ENCODE measurements around the gene KIF16B. TPM values are rescaled to one million over a fixed set of nuclear protein-coding genes. Genes with fewer than 3 reads are reported as not detected.
A peak's percentile ranks its signal among the peaks of the same experiment; 100 is the strongest.

Gene KIF16B
- total RNA-seq, 1 experiment from 2014 or later: 7.0 TPM

DNA sequence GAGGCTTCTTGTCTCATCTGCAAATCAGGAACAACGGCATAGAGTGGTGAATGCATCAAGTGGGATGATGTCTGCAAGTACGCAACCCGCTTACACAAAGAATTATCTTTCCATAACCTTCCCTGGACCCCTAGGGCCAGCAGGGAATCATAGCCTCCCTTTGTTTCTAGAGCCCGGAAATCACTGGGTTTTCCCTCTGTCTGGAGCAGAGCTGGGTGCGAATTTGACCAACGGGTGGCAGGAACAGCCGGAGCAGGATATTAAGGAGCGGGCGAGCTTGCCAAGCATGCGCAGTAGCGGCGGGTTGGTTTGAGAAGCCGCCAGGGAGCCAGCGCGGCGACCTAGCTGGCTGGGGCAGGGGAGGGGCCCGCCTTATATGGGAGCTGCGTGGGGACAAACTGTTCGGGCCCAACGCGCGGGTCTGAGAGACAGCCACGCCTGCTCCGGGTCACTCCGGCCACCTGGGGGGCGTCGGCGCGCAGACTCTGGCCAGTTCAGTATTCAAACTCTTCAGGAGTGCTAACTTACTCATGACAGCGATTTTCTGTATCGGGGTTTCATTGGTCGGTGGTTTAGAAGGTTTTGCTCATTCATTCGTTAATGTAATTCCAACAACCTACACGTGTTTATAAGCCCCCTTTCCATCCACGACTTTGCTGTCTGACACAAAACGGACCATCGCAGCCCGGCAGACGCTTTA lies 1.6 kb upstream of the KIF16B start:
- TF ChIP-seq SRF (IDR thresholded peaks at IDR 0.05; ENCODE audit: low read depth) (peak; percentile 94), JUND (IDR thresholded peaks at IDR 0.05) (no peak), POLR2A (IDR thresholded peaks at IDR 0.05; ENCODE audit: borderline replicate concordance, extremely low read depth, insufficient read depth, insufficient read length) (peak; percentile 17), SP1 (IDR thresholded peaks at IDR 0.05; ENCODE audit: low read depth) (peak; percentile 80), POLR2AphosphoS5 (IDR thresholded peaks at IDR 0.05; ENCODE audit: low read depth, low read length) (peak; percentile 79)
- Histone ChIP-seq H3K9me3 (ENCODE audit: control insufficient read depth in 1 of 2, insufficient read depth in 1 of 2, low read depth in 1 of 2, low read length in 2 of 2) (no peaks in the 10 kb centered on the region), H4K20me1 (ENCODE audit: insufficient read depth) (no peaks in the 10 kb centered on the region), H3K27me3 (ENCODE audit: insufficient read depth, low read length) (no peaks in the 10 kb centered on the region), H3K9ac (ENCODE audit: low read length) (peak overlapping the region; percentile 79), H3K27ac (ENCODE audit: low read depth, low read length) (peak overlapping the region; percentile 69), H3K4me3 (replicated peaks in 1 of 2; ENCODE audit: low read depth in 1 of 2, low read length in 2 of 2) (peak overlapping the region; percentile 72 to 95), H3K9me2 (ENCODE audit: insufficient read depth) (no peaks in the 10 kb centered on the region), H3K4me1 (ENCODE audit: control insufficient read depth in 1 of 2, insufficient read depth in 2 of 2, low read length in 2 of 2) (peaks cover 12 to 25% of the 10 kb centered on the region in 2 experiments; a peak in 3 of 4 replicates), H3K36me3 (ENCODE audit: control insufficient read depth in 1 of 2, insufficient read depth in 2 of 2, low read length in 2 of 2) (no peaks in the 10 kb centered on the region), H2AFZ (ENCODE audit: low read depth, low read length, poor library complexity, severe bottlenecking) (peak overlapping the region; percentile 58), H3K79me2 (ENCODE audit: insufficient read depth, low read length) (peaks cover 24% of the 10 kb centered on the region), H3K4me2 (ENCODE audit: low read length) (peak overlapping the region; percentile 79)
- no TSS peak for BruUV-seq (replicated peaks)
- peak; percentile 82 for ATAC-seq
- CTCF ChIA-PET: interaction anchor here (0.9 to 1.9 kb wide), 3 partner anchors 53 to 186 kb away, joined by 3 to 5 read pairs (median 4); no protein-coding TSS in a partner anchor
- RAD21 ChIA-PET (ENCODE audit: low non-redundant PET in 1 of 2, low total read pairs in 2 of 2, uncharacterized antibody in 2 of 2, unreplicated experiment in 2 of 2): no interaction called here
- POLR2A ChIA-PET: interaction anchor here (0.8 kb wide), 1 partner anchor 16 kb away, joined by 3 read pairs; no protein-coding TSS in a partner anchor
- peak; percentile 86 for DNase-seq (ENCODE audit: low read depth, low spot score)
- intact Hi-C loops (cut with micrococcal nuclease): loop anchor here (2.0 kb wide), 1 partner anchor 44 kb away; no protein-coding TSS in a partner anchor

- TF ChIP-seq YY1 (IDR thresholded peaks at IDR 0.05; ENCODE audit: extremely low read depth, insufficient replicate concordance, low read depth, low read length): no peak
- no peak for TF ChIP-seq MAX (IDR thresholded peaks at IDR 0.05)
- no peak for TF ChIP-seq TCF7L2 (IDR thresholded peaks at IDR 0.05; ENCODE audit: borderline replicate concordance, extremely low read depth, insufficient read depth, insufficient read length)
- no peak for TF ChIP-seq JUND (IDR thresholded peaks at IDR 0.05)
- no peaks in the 10 kb centered on the region for H4K20me1 ChIP-seq (ENCODE audit: insufficient read depth)
- H3K4me2 ChIP-seq (ENCODE audit: low read length): no peak overlapping the region
- ATAC-seq: no peak
- RAD21 ChIA-PET (ENCODE audit: low non-redundant PET in 1 of 2, low total read pairs in 2 of 2, uncharacterized antibody in 2 of 2, unreplicated experiment in 2 of 2): no interaction called here
- H3K9me3 ChIP-seq (ENCODE audit: control insufficient read depth in 1 of 2, insufficient read depth in 1 of 2, low read depth in 1 of 2, low read length in 2 of 2): no peaks in the 10 kb centered on the region
- BruUV-seq (replicated peaks): no TSS peak
- no peak overlapping the region for H2AFZ ChIP-seq (ENCODE audit: low read depth, low read length, poor library complexity, severe bottlenecking)
- H3K27ac ChIP-seq (ENCODE audit: low read depth, low read length): no peak overlapping the region
- H3K4me3 ChIP-seq (replicated peaks in 1 of 2; ENCODE audit: low read depth in 1 of 2, low read length in 2 of 2): no peak overlapping the region
- no peak for DNase-seq (ENCODE audit: low read depth, low spot score)
- no peaks in the 10 kb centered on the region for H3K27me3 ChIP-seq (ENCODE audit: insufficient read depth, low read length)
- peaks cover 24% of the 10 kb centered on the region for H3K79me2 ChIP-seq (ENCODE audit: insufficient read depth, low read length)
- H3K4me1 ChIP-seq (ENCODE audit: control insufficient read depth in 1 of 2, insufficient read depth in 2 of 2, low read length in 2 of 2): peaks cover 12 to 25% of the 10 kb centered on the region in 2 experiments; a peak in 3 of 4 replicates
- H3K9me2 ChIP-seq (ENCODE audit: insufficient read depth): no peaks in the 10 kb centered on the region
- CTCF ChIA-PET: no interaction called here
- H3K36me3 ChIP-seq (ENCODE audit: control insufficient read depth in 1 of 2, insufficient read depth in 2 of 2, low read length in 2 of 2): no peaks in the 10 kb centered on the region
- H3K9ac ChIP-seq (ENCODE audit: low read length): no peak overlapping the region
- intact Hi-C loops (cut with micrococcal nuclease): no loop called here
- POLR2A ChIA-PET: no interaction called here
Observed at GRCh38 chr20:16571333-16571732, 1.9 kb downstream of the KIF16B start.
